Stimulated activated naive CD8-positive, alpha-beta T cell treated with anti-CD3 and anti-CD28 coated beads, Interleukin-15, Interleukin-2, amounts not matched to agents 100 ng/mL and 50 ng/mL, for 24 hours (primary cell): ENCODE results near the gene MYL2.

ENCODE experiments used
- H3K27ac Mint-ChIP-seq: one replicate; pipeline ENCODE4 v1.8.0; 2021; ENCODE audit warnings: mild to moderate bottlenecking, mixed read lengths
- H3K27me3 Mint-ChIP-seq: one replicate; pipeline ENCODE4 v1.8.0; 2021; ENCODE audit warnings: mixed read lengths
- H3K36me3 Mint-ChIP-seq: one replicate; pipeline ENCODE4 v1.8.0; 2021; ENCODE audit warnings: low read depth, mixed read lengths
- H3K4me1 Mint-ChIP-seq: one replicate; pipeline ENCODE4 v1.8.0; 2021; ENCODE audit warnings: low read depth, mixed read lengths
- H3K4me3 Mint-ChIP-seq: one replicate; pipeline ENCODE4 v1.8.0; 2021; ENCODE audit warnings: mild to moderate bottlenecking, mixed read lengths
- H3K9me3 Mint-ChIP-seq: one replicate; pipeline ENCODE4 v1.8.0; 2021; ENCODE audit warnings: mixed read lengths

The MYL2 gene

GRCh38 chr12:110888256-110888991 is 32.0 kb downstream of the MYL2 start:
- Mint-ChIP-seq H3K4me3 (peak overlapping the region; percentile 89), H3K36me3 (no peaks in the 10 kb centered on the region), H3K27ac (no peak overlapping the region), H3K4me1 (peaks cover 4% of the 10 kb centered on the region), H3K9me3 (no peaks in the 10 kb centered on the region), H3K27me3 (no peaks in the 10 kb centered on the region)

GRCh38 chr12:110885152-110885840 is 35.1 kb downstream of the MYL2 start:
- H3K36me3 Mint-ChIP-seq: no peaks in the 10 kb centered on the region
- H3K27ac Mint-ChIP-seq: no peak overlapping the region
- H3K4me3 Mint-ChIP-seq: no peak overlapping the region
- no peaks in the 10 kb centered on the region for H3K27me3 Mint-ChIP-seq
- H3K4me1 Mint-ChIP-seq: peaks cover 4% of the 10 kb centered on the region
- peaks cover 5% of the 10 kb centered on the region for H3K9me3 Mint-ChIP-seq

- Mint-ChIP-seq H3K27me3 (peaks cover 9% of the 10 kb centered on the region), H3K27ac (no peak overlapping the region), H3K4me1 (peaks cover 4% of the 10 kb centered on the region), H3K36me3 (no peaks in the 10 kb centered on the region), H3K4me3 (no peak overlapping the region), H3K9me3 (peaks cover 5% of the 10 kb centered on the region)
These were observed 37.1 kb downstream of the MYL2 start for GRCh38 chr12:110883251-110883650.

GRCh38 chr12:110880651-110881050 is 39.7 kb downstream of the MYL2 start:
- Mint-ChIP-seq H3K36me3 (no peaks in the 10 kb centered on the region), H3K27ac (peak overlapping the region; percentile 55), H3K27me3 (peaks cover 9% of the 10 kb centered on the region), H3K4me1 (no peaks in the 10 kb centered on the region), H3K9me3 (peaks cover 5% of the 10 kb centered on the region), H3K4me3 (no peak overlapping the region)

GRCh38 chr12:110874781-110875180 is 45.6 kb downstream of the MYL2 start:
- Mint-ChIP-seq H3K4me1 (no peaks in the 10 kb centered on the region), H3K36me3 (no peaks in the 10 kb centered on the region), H3K4me3 (no peak overlapping the region), H3K9me3 (no peaks in the 10 kb centered on the region), H3K27ac (no peak overlapping the region), H3K27me3 (peaks cover 15% of the 10 kb centered on the region)

- Mint-ChIP-seq H3K27ac (no peak overlapping the region), H3K4me1 (no peaks in the 10 kb centered on the region), H3K9me3 (no peaks in the 10 kb centered on the region), H3K4me3 (no peak overlapping the region), H3K36me3 (no peaks in the 10 kb centered on the region), H3K27me3 (peaks cover 15% of the 10 kb centered on the region)
These were observed 46.0 kb downstream of the MYL2 start for GRCh38 chr12:110874351-110874750.

GRCh38 chr12:110872100-110872499 is 48.3 kb downstream of the MYL2 start:
- Mint-ChIP-seq H3K9me3 (no peaks in the 10 kb centered on the region), H3K36me3 (no peaks in the 10 kb centered on the region), H3K27ac (no peak overlapping the region), H3K4me3 (no peak overlapping the region), H3K27me3 (peaks cover 6% of the 10 kb centered on the region), H3K4me1 (no peaks in the 10 kb centered on the region)

GRCh38 chr12:110869803-110870202 is 50.6 kb downstream of the MYL2 start:
- Mint-ChIP-seq H3K9me3 (no peaks in the 10 kb centered on the region), H3K27me3 (peaks cover 6% of the 10 kb centered on the region), H3K4me1 (no peaks in the 10 kb centered on the region), H3K4me3 (no peak overlapping the region), H3K27ac (no peak overlapping the region), H3K36me3 (no peaks in the 10 kb centered on the region)

GRCh38 chr12:110869026-110869425 is 51.4 kb downstream of the MYL2 start:
- Mint-ChIP-seq H3K27ac (no peak overlapping the region), H3K9me3 (no peaks in the 10 kb centered on the region), H3K4me3 (no peak overlapping the region), H3K36me3 (no peaks in the 10 kb centered on the region), H3K27me3 (peaks cover 6% of the 10 kb centered on the region), H3K4me1 (no peaks in the 10 kb centered on the region)

GRCh38 chr12:110865521-110865920 is 54.9 kb downstream of the MYL2 start:
- H3K27ac Mint-ChIP-seq: no peak overlapping the region
- no peaks in the 10 kb centered on the region for H3K36me3 Mint-ChIP-seq
- H3K9me3 Mint-ChIP-seq: no peaks in the 10 kb centered on the region
- no peak overlapping the region for H3K4me3 Mint-ChIP-seq
- peaks cover 6% of the 10 kb centered on the region for H3K4me1 Mint-ChIP-seq
- H3K27me3 Mint-ChIP-seq: no peaks in the 10 kb centered on the region

- Mint-ChIP-seq H3K4me3 (no peak overlapping the region), H3K27ac (no peak overlapping the region), H3K4me1 (peaks cover 6% of the 10 kb centered on the region), H3K36me3 (no peaks in the 10 kb centered on the region), H3K9me3 (no peaks in the 10 kb centered on the region), H3K27me3 (no peaks in the 10 kb centered on the region)
These were observed 57.2 kb downstream of the MYL2 start for GRCh38 chr12:110863161-110863560.

GRCh38 chr12:110862329-110862728 is 58.0 kb downstream of the MYL2 start:
- no peak overlapping the region for H3K4me3 Mint-ChIP-seq
- H3K9me3 Mint-ChIP-seq: no peaks in the 10 kb centered on the region

GRCh38 chr12:110861729-110862128 is 58.6 kb downstream of the MYL2 start:
- Mint-ChIP-seq H3K4me1 (peaks cover 6% of the 10 kb centered on the region), H3K36me3 (no peaks in the 10 kb centered on the region), H3K4me3 (no peak overlapping the region), H3K27me3 (no peaks in the 10 kb centered on the region), H3K27ac (no peak overlapping the region), H3K9me3 (no peaks in the 10 kb centered on the region)

More at GRCh38 chr12:110862329-110862728, 58.0 kb downstream of the MYL2 start:
- no peaks in the 10 kb centered on the region for H3K36me3 Mint-ChIP-seq
- no peaks in the 10 kb centered on the region for H3K27me3 Mint-ChIP-seq
- H3K4me1 Mint-ChIP-seq: peaks cover 6% of the 10 kb centered on the region
- H3K27ac Mint-ChIP-seq: no peak overlapping the region
